ENCODE measurements around the gene OTOF.

DNA sequence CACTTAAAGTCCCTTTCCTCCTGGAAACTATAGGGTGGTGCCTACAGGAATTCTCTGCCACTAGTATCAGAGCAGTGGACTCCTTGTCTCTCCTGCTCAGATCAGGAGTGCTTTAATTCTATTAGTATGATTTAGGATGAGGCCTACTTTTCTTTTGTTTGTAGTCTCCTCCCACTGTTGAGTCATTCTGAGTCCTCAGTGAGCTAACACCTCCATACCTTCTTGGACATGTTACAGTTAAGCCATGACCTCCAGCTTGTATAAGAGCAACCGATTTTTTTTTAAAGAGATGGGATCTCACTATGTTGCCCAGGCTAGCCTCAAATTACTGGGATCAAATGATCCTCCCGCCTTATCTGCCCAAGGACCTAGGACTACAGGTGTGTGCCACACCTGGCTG lies 48.7 kb upstream of the OTOF start:
- TF ChIP-seq, protein P1, sequence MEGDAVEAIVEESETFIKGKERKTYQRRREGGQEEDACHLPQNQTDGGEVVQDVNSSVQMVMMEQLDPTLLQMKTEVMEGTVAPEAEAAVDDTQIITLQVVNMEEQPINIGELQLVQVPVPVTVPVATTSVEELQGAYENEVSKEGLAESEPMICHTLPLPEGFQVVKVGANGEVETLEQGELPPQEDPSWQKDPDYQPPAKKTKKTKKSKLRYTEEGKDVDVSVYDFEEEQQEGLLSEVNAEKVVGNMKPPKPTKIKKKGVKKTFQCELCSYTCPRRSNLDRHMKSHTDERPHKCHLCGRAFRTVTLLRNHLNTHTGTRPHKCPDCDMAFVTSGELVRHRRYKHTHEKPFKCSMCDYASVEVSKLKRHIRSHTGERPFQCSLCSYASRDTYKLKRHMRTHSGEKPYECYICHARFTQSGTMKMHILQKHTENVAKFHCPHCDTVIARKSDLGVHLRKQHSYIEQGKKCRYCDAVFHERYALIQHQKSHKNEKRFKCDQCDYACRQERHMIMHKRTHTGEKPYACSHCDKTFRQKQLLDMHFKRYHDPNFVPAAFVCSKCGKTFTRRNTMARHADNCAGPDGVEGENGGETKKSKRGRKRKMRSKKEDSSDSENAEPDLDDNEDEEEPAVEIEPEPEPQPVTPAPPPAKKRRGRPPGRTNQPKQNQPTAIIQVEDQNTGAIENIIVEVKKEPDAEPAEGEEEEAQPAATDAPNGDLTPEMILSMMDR (IDR thresholded peaks at IDR 0.05), result no peak
- TF ChIP-seq POLR2A (IDR thresholded peaks at IDR 0.05), result no peak
